Stimulated activated CD4-positive, alpha-beta T cell treated with anti-CD3 and anti-CD28 coated beads, Interleukin-4, amount 100 ng/mL, for 48 hours (primary cell): ENCODE measurements around the gene TMEM138.

Experiments
- DNase-seq, 2 donors: peaks; one replicate each; pipeline ENCODE4 v3.0.0-alpha.2; 2020; ENCODE audit warnings: low read depth in 2 of 2

Gene TMEM138

GRCh38 chr11:61342207-61342803, 19.9 kb upstream of the TMEM138 start:
- no peak for DNase-seq

- DNase-seq: no peak
These were observed 18.1 kb upstream of the TMEM138 start for GRCh38 chr11:61343792-61344745.

- no peak for DNase-seq
These were observed 17.0 kb upstream of the TMEM138 start for GRCh38 chr11:61345170-61345610.

DNA sequence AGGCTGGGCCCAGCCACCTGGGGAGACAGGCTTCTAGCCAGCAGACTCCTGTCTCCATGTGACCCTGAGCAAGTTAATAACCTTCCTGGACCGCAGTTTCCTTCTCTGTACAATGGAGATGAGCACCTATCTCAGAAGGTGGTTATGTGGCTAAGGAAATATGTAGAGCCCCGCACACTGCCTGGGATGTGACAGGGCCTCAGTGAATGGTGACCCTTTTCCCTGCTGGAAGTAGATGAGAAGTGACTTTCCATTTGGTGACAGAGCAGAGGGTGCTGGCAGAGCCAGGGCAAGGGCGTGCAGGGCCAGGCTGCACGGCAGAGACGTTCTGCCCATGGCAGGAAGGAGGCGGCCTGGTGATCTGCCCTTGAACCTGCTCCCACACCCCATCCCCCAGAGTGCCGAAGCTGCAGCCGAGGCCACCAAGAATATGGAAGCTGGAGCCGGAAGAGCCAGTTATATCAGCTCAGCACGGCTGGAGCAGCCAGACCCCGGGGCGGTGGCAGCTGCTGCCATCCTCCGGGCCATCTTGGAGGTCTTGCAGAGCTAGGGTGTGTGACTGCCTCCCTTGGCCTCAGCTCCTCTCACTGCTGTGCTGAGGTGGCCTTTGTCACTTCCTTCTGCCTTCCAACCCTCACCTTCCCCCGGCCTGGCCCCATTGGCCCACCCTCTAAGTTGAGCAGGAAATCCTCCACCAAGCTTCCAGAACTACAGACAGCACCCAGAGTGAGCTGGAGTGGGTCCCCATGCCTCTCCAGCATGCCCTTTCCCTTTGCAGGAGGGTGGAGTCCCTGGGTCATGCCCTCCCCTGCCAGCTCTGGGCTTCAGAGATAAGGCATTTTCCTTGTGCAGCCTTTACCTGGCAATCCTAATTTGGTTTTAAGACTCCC, 16.0 kb upstream of the TMEM138 start:
- DNase-seq: no peak

- no peak for DNase-seq
These were observed 14.2 kb upstream of the TMEM138 start for GRCh38 chr11:61347916-61348461.

GRCh38 chr11:61349189-61349751, 12.9 kb upstream of the TMEM138 start:
- no peak for DNase-seq

DNA sequence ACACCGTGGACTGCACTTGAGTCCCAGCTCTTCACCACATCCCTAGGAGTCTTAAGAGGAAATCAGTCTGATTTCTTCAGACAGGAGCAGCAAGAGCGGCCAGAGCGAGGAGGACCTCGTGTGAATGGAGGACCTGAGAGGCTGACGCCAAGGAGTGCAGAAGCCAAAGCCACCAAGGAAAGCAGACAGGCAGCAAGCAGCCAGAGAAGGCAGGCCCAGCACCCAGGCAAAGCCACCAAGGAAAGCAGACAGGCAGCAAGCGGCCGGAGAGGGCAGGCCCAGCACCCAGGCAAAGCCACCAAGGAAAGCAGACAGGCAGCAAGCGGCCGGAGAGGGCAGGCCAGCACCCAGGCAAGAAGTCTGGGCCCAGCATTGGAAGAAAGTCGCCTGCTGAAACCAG, 12.3 kb upstream of the TMEM138 start:
- no peak for DNase-seq

GRCh38 chr11:61350336-61350735, 11.8 kb upstream of the TMEM138 start:
- no peak for DNase-seq

DNA sequence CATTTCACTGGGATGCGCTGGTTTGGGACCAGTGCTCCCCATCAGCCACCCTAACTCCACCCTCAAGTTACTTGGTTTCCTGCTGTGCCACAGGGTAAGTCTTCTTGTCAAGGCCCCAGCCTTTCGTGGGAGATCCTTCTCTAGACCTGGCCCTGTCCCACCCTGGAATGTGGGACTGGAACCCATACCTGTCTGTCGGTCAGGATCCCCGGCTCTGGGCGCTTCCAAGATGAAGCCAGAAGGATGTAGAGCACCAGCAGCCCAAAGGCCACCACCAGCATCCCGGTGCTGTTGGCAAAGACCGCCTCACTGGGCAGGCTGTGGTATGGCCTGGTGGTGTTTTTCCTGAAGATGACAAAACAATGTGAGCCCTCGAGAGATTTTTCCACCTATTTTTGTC, 11.4 kb upstream of the TMEM138 start:
- no peak for DNase-seq

DNA sequence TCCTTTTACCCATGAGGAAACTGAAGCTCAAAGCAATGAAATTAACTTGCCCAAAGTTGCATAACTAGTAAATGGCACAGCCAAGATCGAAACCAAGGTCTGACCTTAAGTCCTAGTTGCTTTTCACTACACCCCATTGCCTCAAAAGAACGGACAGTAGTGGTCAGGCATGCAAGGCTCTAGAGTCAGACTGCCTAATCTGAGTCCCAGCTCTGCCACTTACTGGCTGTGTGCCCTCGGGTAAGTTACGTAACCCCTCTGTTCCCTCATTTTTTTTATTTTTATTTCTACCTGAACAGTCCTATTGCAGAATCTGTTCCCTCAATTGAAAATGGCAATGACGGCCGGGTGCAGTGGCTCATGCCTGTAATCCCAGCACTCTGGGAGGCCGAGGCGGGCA, 10.1 kb upstream of the TMEM138 start:
- no peak for DNase-seq

GRCh38 chr11:61353131-61354067, 8.8 kb upstream of the TMEM138 start:
- DNase-seq: no peak

DNA sequence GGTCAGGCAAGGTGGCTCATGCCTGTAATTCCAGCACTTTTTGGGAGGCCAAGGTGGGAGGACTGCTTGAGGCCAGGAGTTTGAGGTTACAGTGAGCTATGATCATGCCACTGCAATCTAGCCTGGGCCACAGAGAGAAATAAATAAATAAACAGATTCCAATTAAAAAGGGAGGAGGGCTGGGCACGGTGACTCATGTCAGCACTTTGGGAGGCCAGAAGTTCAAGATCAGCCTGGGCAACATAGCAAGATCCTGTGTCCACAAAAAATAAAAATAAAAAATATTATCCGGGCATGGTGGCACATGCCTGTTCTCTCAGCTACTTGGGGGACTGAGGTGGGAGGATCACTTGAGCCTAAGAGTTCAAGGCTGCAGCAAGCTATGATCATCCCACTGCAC, 8.0 kb upstream of the TMEM138 start:
- DNase-seq: no peak

- DNase-seq: no peak
These were observed 5.5 kb upstream of the TMEM138 start for GRCh38 chr11:61356706-61357105.

DNA sequence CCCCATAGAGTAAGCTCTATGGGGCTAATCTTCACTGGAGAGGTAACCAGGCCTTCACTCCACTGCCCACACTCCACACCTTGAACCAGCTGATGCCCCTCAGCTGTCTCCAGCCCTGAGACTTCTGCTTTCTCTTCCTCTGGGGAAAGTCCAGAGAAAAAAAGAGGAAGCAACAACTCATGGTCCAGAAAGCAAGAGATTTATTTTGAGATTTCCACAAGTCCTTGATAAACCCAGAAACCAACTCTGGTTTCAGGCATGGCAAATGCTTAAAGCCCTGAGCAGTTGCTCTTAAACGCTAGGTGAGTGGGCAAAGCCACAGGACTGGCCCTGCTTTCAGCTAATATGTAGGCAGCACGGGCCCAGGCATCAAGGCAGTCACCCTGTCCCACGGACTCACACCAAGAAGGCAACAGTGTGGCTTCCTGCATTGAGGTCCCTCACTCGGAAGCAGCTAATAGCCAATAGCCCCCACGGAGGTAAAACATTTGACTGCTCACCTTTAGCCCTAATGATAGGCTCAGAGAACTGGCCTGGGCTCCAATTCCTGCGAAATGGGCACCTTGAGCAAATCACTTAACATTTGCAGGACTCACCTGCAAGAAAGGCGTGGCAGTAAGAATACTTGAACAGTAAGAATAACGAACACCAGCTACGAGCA, 4.8 kb upstream of the TMEM138 start:
- DNase-seq: no peak

DNA sequence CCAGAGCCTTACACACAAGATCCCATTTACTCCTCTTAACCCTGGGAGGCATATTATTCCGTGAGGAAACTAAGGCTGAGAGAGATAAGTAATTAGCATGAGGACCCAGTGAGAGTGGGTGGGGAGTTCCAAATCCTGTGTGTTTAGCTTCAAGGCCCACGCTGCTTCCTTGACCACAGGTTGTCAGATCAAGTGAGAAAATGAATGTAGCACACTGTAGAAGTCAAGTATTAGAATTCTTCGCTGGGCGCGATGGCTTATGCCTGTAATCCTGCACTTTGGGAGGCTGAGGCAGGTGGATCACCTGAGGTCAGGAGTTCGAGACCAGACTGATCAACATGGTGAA, 4.3 kb upstream of the TMEM138 start:
- DNase-seq: no peak

GRCh38 chr11:61358566-61358965, 3.6 kb upstream of the TMEM138 start:
- no peak for DNase-seq

GRCh38 chr11:61359516-61359915, 2.7 kb upstream of the TMEM138 start:
- no peak for DNase-seq

GRCh38 chr11:61361237-61361740, 885 bp upstream of the TMEM138 start:
- no peak for DNase-seq

- DNase-seq: peak; percentile 9 to 15
These were observed 335 bp downstream of the TMEM138 start for GRCh38 chr11:61362542-61362875.
